ENCODE data around the gene SP7. TPM values are rescaled to one million over a fixed set of nuclear protein-coding genes. Genes with fewer than 3 reads are reported as not detected.

SP7 gene
- total RNA-seq, 1 donor from 2014 or later, result not detected

- intact Hi-C loops (cut with DNase I), result loop anchor here (5.0 kb wide), 1 partner anchor 76 kb away; no protein-coding TSS in a partner anchor
- Histone ChIP-seq H3K9me3 (no peaks in the 10 kb centered on the region), H3K27ac (no peak overlapping the region), H3K36me3 (no peaks in the 10 kb centered on the region), H3K4me1 (no peaks in the 10 kb centered on the region), H3K4me3 (no peak overlapping the region), H3K27me3 (ENCODE audit: low read depth) (no peaks in the 10 kb centered on the region)
- TF ChIP-seq CTCF (IDR thresholded peaks at IDR 0.05), result no peak
- ATAC-seq, result no peak
- DNase-seq, result no peak
Observed at GRCh38 chr12:53288322-53288721, 47.8 kb downstream of the SP7 start.

- peak; percentile 65 for TF ChIP-seq CTCF (IDR thresholded peaks at IDR 0.05)
- H3K27ac ChIP-seq, result no peak overlapping the region
- peak; percentile 72 for DNase-seq
Observed at GRCh38 chr12:53287741-53288216, 48.4 kb downstream of the SP7 start.

GRCh38 chr12:53286448-53286847 is 49.7 kb downstream of the SP7 start:
- ATAC-seq (no peak), DNase-seq (no peak)
- intact Hi-C loops (cut with DNase I), result loop anchor here (5.0 kb wide), 1 partner anchor 74 kb away; no protein-coding TSS in a partner anchor
- Histone ChIP-seq H3K27me3 (ENCODE audit: low read depth) (no peaks in the 10 kb centered on the region), H3K9me3 (no peaks in the 10 kb centered on the region), H3K36me3 (no peaks in the 10 kb centered on the region), H3K4me1 (no peaks in the 10 kb centered on the region), H3K4me3 (no peak overlapping the region), H3K27ac (no peak overlapping the region)
- TF ChIP-seq CTCF (IDR thresholded peaks at IDR 0.05), result no peak

More at GRCh38 chr12:53287741-53288216, 48.4 kb downstream of the SP7 start:
- Histone ChIP-seq H3K27me3 (ENCODE audit: low read depth) (no peaks in the 10 kb centered on the region), H3K4me1 (no peaks in the 10 kb centered on the region), H3K9me3 (no peaks in the 10 kb centered on the region), H3K4me3 (no peak overlapping the region), H3K36me3 (no peaks in the 10 kb centered on the region)
- intact Hi-C loops (cut with DNase I), result loop anchor here (5.0 kb wide), 1 partner anchor 75 kb away; no protein-coding TSS in a partner anchor
- peak; percentile 82 to 87 for ATAC-seq

- no peak overlapping the region for H3K27ac ChIP-seq
- H3K27me3 ChIP-seq (ENCODE audit: low read depth), result no peaks in the 10 kb centered on the region
- no peak for DNase-seq
- no peaks in the 10 kb centered on the region for H3K4me1 ChIP-seq
- H3K36me3 ChIP-seq, result no peaks in the 10 kb centered on the region
- no peak overlapping the region for H3K4me3 ChIP-seq
- H3K9me3 ChIP-seq, result no peaks in the 10 kb centered on the region
- no peak for TF ChIP-seq CTCF (IDR thresholded peaks at IDR 0.05)
- intact Hi-C loops (cut with DNase I), result no loop called here
- ATAC-seq, result no peak
Observed at GRCh38 chr12:53279888-53280498, 56.2 kb downstream of the SP7 start.

- no peak overlapping the region for H3K4me3 ChIP-seq
Observed at GRCh38 chr12:53279283-53279869, 56.8 kb downstream of the SP7 start.

More at GRCh38 chr12:53279283-53279869, 56.8 kb downstream of the SP7 start:
- ATAC-seq (no peak), DNase-seq (no peak)
- no peak for TF ChIP-seq CTCF (IDR thresholded peaks at IDR 0.05)
- no peaks in the 10 kb centered on the region for H3K36me3 ChIP-seq
- intact Hi-C loops (cut with DNase I), result no loop called here
- no peaks in the 10 kb centered on the region for H3K9me3 ChIP-seq
- no peaks in the 10 kb centered on the region for H3K4me1 ChIP-seq
- no peak overlapping the region for H3K27ac ChIP-seq
- H3K27me3 ChIP-seq (ENCODE audit: low read depth), result no peaks in the 10 kb centered on the region

Data from lower lobe of right lung (tissue), 2 donors.